CD4-positive, alpha-beta T cell (primary cell): ENCODE measurements around the gene LRRTM4. TPM values are rescaled to one million over a fixed set of nuclear protein-coding genes. Genes with fewer than 3 reads are reported as not detected.

ENCODE experiments used
- ATAC-seq: fragments of 200-7000 bp; cut with Tn5 transposase; one replicate; pipeline ENCODE4 v1.10.0; 2022; ENCODE audit warnings: mild to moderate bottlenecking; ENCODE audit not compliant: poor library complexity
- CTCF ChIA-PET: fragments of 350-600 bp; sonication (Branson Sonifier 250); formaldehyde crosslinking; loops from one replicate; lab custom pipeline; 2021; ENCODE audit warnings: antibody characterized with exemption, inconsistent platforms; lab: Charles Lee
- POLR2A ChIA-PET: fragments of 350-600 bp; sonication (Branson Sonifier 250); formaldehyde crosslinking; loops from one replicate; lab custom pipeline; 2021; ENCODE audit warnings: antibody characterized with exemption, inconsistent platforms; lab: Charles Lee
- DNase-seq, 14 experiments: peaks; one replicate each; pipeline ENCODE4 v3.0.0-alpha.2; 2013 to 2020; ENCODE audit warnings: mixed read lengths in 2 of 14
- H3K27ac ChIP-seq, 2 donors: one replicate each; pipeline versions ENCODE4 v1.5.1 to v1.7.0; 2013; ENCODE audit warnings: low read length in 2 of 2, low read depth in 1 of 2, mild to moderate bottlenecking in 1 of 2
- H3K27me3 ChIP-seq, 2 experiments: 1 replicate in 1 of 2; 2 replicates in 1 of 2; pipeline versions ENCODE4 v1.6.1 to v1.7.0; 2013; ENCODE audit warnings: low read length in 2 of 2, control low read depth in 1 of 2, mild to moderate bottlenecking in 1 of 2, moderate library complexity in 1 of 2; ENCODE audit not compliant: insufficient read depth in 2 of 2, control insufficient read depth in 1 of 2
- H3K36me3 ChIP-seq: one replicate; pipeline ENCODE4 v1.6.1; 2013; ENCODE audit warnings: low read length, control low read depth; ENCODE audit not compliant: insufficient read depth
- H3K4me1 ChIP-seq: one replicate; pipeline ENCODE4 v1.6.1; 2013; ENCODE audit warnings: low read length, control low read depth; ENCODE audit not compliant: insufficient read depth
- H3K4me3 ChIP-seq: one replicate; pipeline ENCODE4 v1.5.1; 2013; ENCODE audit warnings: mild to moderate bottlenecking, low read length, moderate library complexity
- H3K9me3 ChIP-seq, 2 experiments: 1 replicate in 1 of 2; 2 replicates in 1 of 2; pipeline versions ENCODE4 v1.6.1 to v1.7.0; 2013; ENCODE audit warnings: low read length in 2 of 2, mild to moderate bottlenecking in 2 of 2, control low read depth in 1 of 2, moderate library complexity in 1 of 2; ENCODE audit not compliant: control insufficient read depth in 1 of 2, insufficient read depth in 1 of 2
- H3K27ac Mint-ChIP-seq: one replicate; pipeline ENCODE4 v1.8.0; 2020; ENCODE audit warnings: mixed read lengths
- H3K27me3 Mint-ChIP-seq: one replicate; pipeline ENCODE4 v1.8.0; 2021; ENCODE audit warnings: mixed read lengths
- H3K36me3 Mint-ChIP-seq: one replicate; pipeline ENCODE4 v1.8.0; 2021; ENCODE audit warnings: low read depth, mixed read lengths
- H3K4me1 Mint-ChIP-seq: one replicate; pipeline ENCODE4 v1.8.0; 2021; ENCODE audit warnings: low read depth, mixed read lengths
- H3K4me3 Mint-ChIP-seq: one replicate; pipeline ENCODE4 v1.8.0; 2020; ENCODE audit warnings: mild to moderate bottlenecking, mixed read lengths
- H3K9me3 Mint-ChIP-seq: one replicate; pipeline ENCODE4 v1.8.0; 2020; ENCODE audit warnings: mixed read lengths
- intact Hi-C, 2 experiments: fragments of 100-400 bp; cut with DNase I in 1 of 2; cut with micrococcal nuclease in 1 of 2; formaldehyde crosslinking; loops; one replicate each; pipeline versions ENCODE4 v1.15.1 to v1.9.0; 2023 to 2025; cut with DNase I, micrococcal nuclease
- total RNA-seq, 174 experiments: library from RNA in 2 of 174; stranded (reverse) in 2 of 174; gene quantifications; one replicate each; pipeline ENCODE4 v1.2.3 and lab custom pipeline; 2021 to 2026
- TF ChIP-seq, protein P1 (sequence below): fragments of 200-600 bp; IDR thresholded peaks from one replicate; pipeline ENCODE4 v1.8.0; 2022; ENCODE audit warnings: antibody characterized with exemption, mild to moderate bottlenecking

LRRTM4 gene
- total RNA-seq, 2 experiments from 2014 or later, result not detected

DNA sequence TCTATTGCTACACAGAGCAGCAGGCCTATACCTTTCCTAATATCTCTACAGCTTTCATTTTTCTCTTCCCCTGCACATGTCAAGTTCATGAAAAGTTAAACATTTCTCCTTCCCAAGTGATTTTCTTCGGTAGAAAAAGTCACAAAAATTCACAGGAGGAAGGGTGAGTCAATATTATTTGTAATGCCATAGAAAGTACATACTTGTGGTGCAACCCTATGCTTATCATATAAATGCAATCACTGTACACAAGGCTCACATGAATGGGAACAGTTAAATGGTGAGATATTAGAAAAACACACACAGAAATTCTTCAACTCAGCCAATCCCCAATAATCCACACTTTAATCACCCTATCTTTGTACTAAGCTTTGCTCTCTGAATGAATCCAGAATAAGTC is 651.6 kb downstream of the LRRTM4 start:
- H3K36me3 ChIP-seq, result no peaks in the 10 kb centered on the region
- POLR2A ChIA-PET, result no interaction called here
- H3K9me3 ChIP-seq, result no peaks in the 10 kb centered on the region
- Mint-ChIP-seq H3K36me3 (no peaks in the 10 kb centered on the region), H3K4me1 (no peaks in the 10 kb centered on the region), H3K4me3 (no peak overlapping the region), H3K27me3 (no peaks in the 10 kb centered on the region), H3K27ac (no peak overlapping the region), H3K9me3 (peaks cover 15% of the 10 kb centered on the region)
- intact Hi-C loops, result no loop called here
- no peak for ATAC-seq
- no peaks in the 10 kb centered on the region for H3K27me3 ChIP-seq
- TF ChIP-seq, protein P1, sequence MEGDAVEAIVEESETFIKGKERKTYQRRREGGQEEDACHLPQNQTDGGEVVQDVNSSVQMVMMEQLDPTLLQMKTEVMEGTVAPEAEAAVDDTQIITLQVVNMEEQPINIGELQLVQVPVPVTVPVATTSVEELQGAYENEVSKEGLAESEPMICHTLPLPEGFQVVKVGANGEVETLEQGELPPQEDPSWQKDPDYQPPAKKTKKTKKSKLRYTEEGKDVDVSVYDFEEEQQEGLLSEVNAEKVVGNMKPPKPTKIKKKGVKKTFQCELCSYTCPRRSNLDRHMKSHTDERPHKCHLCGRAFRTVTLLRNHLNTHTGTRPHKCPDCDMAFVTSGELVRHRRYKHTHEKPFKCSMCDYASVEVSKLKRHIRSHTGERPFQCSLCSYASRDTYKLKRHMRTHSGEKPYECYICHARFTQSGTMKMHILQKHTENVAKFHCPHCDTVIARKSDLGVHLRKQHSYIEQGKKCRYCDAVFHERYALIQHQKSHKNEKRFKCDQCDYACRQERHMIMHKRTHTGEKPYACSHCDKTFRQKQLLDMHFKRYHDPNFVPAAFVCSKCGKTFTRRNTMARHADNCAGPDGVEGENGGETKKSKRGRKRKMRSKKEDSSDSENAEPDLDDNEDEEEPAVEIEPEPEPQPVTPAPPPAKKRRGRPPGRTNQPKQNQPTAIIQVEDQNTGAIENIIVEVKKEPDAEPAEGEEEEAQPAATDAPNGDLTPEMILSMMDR, result no peak
- H3K4me3 ChIP-seq, result no peak overlapping the region
- H3K27ac ChIP-seq, result no peak overlapping the region
- CTCF ChIA-PET, result no interaction called here
- DNase-seq, result no peak
- H3K4me1 ChIP-seq, result no peaks in the 10 kb centered on the region

DNA sequence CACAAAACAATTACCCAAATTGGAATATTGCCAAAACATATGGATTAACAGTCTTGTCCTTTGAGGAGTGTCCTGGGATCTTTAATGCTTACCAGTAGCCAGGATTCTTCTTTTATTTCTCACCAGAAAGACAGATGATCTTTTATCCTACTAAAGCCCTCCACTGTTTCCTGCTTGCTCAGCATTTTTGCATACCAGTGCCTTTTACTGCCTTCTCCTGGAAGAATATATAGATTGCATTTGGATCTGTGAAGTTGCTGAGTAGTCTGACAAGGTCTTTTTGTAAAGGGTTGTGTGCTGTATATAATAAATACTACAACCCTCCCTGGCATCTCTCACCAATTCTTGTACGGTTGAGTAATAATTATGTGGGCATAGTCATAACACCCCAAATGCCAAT is 652.2 kb downstream of the LRRTM4 start:
- DNase-seq, result no peak
- Mint-ChIP-seq H3K27ac (no peak overlapping the region), H3K4me3 (no peak overlapping the region), H3K4me1 (no peaks in the 10 kb centered on the region), H3K27me3 (no peaks in the 10 kb centered on the region), H3K9me3 (peaks cover 11% of the 10 kb centered on the region), H3K36me3 (no peaks in the 10 kb centered on the region)
- Histone ChIP-seq H3K27me3 (no peaks in the 10 kb centered on the region), H3K27ac (no peak overlapping the region), H3K4me3 (no peak overlapping the region), H3K36me3 (no peaks in the 10 kb centered on the region), H3K9me3 (no peaks in the 10 kb centered on the region), H3K4me1 (no peaks in the 10 kb centered on the region)
- POLR2A ChIA-PET, result no interaction called here
- TF ChIP-seq, protein P1, result no peak
- ATAC-seq, result no peak
- intact Hi-C loops, result no loop called here
- CTCF ChIA-PET, result interaction anchor here (0.6 kb wide), 1 partner anchor 226 kb away, joined by 3 read pairs; no protein-coding TSS in a partner anchor

DNA sequence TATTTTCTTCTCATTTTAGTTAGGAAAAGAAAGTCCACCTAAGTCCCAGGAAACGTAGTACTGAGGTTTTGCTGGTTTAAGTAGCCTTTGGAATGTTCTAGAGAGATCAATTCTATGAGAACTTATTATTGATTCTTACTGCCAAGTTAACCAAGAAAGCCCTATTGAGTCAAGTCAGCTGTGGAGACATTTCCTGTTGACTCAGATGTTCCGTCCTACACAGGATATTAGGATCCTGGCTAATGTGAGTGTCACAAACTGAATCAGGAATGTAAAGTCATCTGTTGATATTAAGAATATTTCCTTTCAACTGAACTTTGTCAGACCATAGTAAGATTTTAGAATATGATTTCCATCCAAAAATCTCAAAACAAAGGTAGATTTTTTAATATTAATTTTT is 654.3 kb downstream of the LRRTM4 start:
- no peaks in the 10 kb centered on the region for H3K27me3 ChIP-seq
- Mint-ChIP-seq H3K36me3 (no peaks in the 10 kb centered on the region), H3K4me1 (no peaks in the 10 kb centered on the region), H3K27me3 (no peaks in the 10 kb centered on the region), H3K27ac (no peak overlapping the region), H3K4me3 (no peak overlapping the region), H3K9me3 (peaks cover 11% of the 10 kb centered on the region)
- H3K27ac ChIP-seq, result no peak overlapping the region
- no peak for DNase-seq
- intact Hi-C loops, result no loop called here
- H3K36me3 ChIP-seq, result no peaks in the 10 kb centered on the region
- POLR2A ChIA-PET, result no interaction called here
- H3K9me3 ChIP-seq, result no peaks in the 10 kb centered on the region
- H3K4me1 ChIP-seq, result no peaks in the 10 kb centered on the region
- TF ChIP-seq, protein P1, result no peak
- CTCF ChIA-PET, result no interaction called here
- no peak overlapping the region for H3K4me3 ChIP-seq
- no peak for ATAC-seq
